CD4-positive, alpha-beta T cell treated with Interleukin-12 subunit alpha and Interleukin-12 subunit beta, for 1 hour (primary cell): Measurements from ENCODE around the gene PPFIA2.
A peak's percentile ranks its signal among the peaks of the same experiment; 100 is the strongest.
"Not testable (repeated sequence)": the region's sequence is repeated elsewhere in the genome, so short reads cannot be mapped to it uniquely, and the experiment has no call there.

Experiments
- DNase-seq: peaks from one replicate; pipeline ENCODE4 v3.0.0-alpha.2; 2020

Gene PPFIA2

DNA sequence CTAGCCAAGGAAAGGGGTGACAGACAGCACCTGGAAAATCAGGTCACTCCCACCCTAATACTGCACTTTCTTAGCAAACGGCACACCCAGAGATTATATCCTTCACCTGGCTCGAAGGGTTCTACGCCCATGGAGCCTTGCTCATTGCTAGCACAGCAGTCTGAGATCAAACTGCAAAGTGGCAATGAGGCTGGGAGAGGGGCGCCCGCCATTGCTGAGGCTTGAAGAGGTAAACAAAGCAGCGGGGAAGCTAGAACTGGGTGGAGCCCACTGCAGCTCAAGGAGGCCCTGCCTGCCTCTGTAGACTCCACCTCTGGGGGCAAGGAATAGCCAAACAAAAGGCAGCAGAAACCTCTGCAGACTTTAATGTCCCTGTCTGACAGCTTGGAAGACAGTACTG lies 99.8 kb downstream of the PPFIA2 start:
- DNase-seq, result not testable (repeated sequence)

DNA sequence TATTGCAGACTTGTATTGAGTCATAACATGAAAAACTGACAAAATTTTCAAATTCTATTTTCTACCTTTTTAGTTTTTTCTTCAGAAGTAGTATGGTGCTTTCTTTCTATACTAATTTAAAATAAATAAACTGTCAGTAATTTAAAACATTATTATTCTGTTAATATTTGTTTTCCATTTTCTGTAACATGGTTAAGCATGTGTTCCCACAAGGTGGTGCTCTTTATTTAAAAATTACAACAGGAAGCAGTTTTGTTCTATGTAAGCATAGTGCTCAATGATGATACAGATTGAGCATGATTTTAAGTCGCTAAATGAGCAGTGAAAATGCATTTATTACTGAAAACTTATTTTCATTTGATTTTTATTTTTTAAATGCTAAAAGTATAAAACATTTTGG lies 114.6 kb downstream of the PPFIA2 start:
- peak; percentile 36 for DNase-seq

DNA sequence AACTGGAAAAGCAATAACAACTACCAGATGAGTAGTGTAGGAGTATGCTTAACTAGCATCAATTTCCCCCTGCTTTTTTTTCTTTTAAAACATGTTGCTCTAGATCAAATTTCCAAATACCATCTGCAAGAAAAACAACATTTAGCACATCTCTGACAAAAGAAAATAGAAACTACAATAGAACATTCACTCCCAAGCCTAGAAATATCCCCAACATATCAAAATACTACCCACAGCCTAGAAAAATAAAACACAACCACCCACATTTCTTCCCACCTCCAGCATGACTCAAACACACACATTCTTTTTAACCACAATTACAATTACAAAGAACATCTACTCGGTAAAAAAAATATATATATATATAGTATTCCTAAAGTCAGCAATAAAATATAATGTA lies 120.0 kb downstream of the PPFIA2 start:
- no peak for DNase-seq

DNA sequence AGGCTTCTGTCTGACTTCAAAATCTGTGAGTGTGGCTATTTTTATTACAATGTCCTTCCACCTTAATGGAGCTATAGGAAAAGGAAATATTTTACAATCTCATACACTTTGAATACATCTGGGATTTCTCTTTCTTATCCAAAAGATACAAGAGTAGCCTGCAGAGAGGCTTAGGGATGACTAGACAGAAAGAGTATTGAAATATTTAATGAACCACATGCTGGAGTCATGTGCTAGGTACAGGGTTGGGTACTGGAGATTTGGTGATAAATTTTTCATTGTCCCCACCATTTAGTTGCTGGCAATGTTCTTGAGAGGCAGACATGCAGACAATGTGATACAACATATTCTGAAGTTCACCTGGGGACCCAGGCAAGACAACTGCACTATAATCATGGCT lies 126.0 kb downstream of the PPFIA2 start:
- no peak for DNase-seq

DNA sequence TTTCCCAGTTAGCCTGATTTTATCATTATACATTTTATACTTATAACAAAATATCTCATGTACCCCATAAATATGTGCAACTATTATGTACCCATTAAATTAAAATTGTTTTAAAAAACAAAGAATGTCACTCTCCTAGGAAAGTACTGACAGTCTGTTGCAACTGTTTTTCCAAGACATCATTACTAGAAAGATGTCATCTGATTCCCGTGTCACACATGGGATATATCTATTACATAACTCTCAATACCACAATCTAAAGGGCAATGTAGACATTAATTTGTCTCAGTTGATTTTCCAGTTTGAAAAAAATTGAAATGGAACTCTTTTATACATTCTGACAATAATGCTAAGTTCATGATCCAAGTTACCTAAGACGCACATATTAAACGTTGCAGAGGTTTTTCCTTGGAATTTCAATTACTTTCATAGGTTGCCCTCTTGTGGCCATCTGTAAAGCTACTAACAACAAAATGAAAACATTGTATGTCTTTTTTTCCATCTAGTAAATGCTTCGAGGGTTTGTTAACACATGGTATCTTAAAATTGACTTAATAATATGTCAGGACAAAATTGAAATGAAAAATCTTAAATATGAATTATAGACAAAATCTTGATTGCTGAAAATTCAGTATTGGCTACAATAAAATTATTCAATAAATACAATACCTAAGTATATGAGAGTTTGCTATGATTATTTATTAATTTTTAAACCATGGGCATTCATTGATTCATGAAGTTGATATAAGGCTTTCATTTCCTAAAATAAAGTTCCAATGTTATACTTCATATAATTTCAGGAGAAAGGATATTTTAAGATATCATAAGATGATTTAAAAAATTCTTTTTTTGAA lies 131.6 kb downstream of the PPFIA2 start:
- DNase-seq, result no peak

DNA sequence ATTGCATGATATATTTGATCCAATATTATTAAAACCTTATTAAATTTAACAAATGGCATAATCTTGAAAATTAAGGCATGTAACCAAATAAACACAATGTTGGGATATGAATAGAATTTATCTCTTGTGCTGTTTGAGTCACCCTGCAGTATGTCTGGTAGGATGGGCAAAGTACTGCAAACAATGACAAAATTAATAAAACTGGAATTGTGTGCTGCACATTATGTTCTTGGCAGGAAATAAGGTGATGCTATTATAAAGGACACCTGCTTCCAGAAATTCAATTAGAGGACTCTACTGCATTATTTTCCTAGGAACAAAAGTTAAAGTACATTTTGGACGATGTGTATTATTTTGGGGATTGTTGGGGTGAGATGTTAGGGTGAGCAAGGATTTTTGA lies 132.7 kb downstream of the PPFIA2 start:
- DNase-seq, result no peak

GRCh38 chr12:81617915-81618314 lies 141.2 kb downstream of the PPFIA2 start:
- no peak for DNase-seq

GRCh38 chr12:81615026-81615588 lies 144.0 kb downstream of the PPFIA2 start:
- no peak for DNase-seq

- no peak for DNase-seq
Observed at GRCh38 chr12:81610955-81611889, 147.9 kb downstream of the PPFIA2 start.

- no peak for DNase-seq
Observed at GRCh38 chr12:81597928-81598604, 161.1 kb downstream of the PPFIA2 start.

GRCh38 chr12:81596558-81596957 lies 162.6 kb downstream of the PPFIA2 start:
- DNase-seq, result no peak

DNA sequence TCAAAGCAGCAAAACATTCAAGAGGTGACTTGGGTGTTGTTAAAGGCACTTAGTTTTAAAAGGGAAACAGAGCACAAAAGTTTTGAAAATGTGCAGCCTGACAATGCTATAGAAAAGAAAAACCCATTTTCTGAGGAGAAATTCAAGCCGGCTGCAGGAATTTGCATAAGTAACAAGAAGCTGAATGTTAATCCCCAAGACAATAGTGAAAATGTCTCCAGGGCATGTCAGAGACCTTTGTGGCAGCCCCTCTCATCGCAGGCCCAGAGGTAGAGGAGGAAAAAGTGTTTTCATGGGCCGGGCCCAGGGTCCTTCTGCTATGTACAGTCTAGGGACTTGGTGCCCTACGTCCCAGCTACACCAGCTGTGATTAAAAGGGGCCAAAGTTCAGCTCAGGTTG lies 167.9 kb downstream of the PPFIA2 start:
- no peak for DNase-seq

GRCh38 chr12:81590703-81591102 lies 168.4 kb downstream of the PPFIA2 start:
- not testable (repeated sequence) for DNase-seq

GRCh38 chr12:81588235-81589008 lies 170.7 kb downstream of the PPFIA2 start:
- DNase-seq, result no peak

- DNase-seq, result no peak
Observed at GRCh38 chr12:81585787-81586186, 173.4 kb downstream of the PPFIA2 start.

- no peak for DNase-seq
Observed at GRCh38 chr12:81573228-81573627, 185.9 kb downstream of the PPFIA2 start.

GRCh38 chr12:81572411-81572810 lies 186.7 kb downstream of the PPFIA2 start:
- DNase-seq, result no peak

- DNase-seq, result no peak
Observed at GRCh38 chr12:81570234-81570633, 188.9 kb downstream of the PPFIA2 start.

GRCh38 chr12:81564237-81564636 lies 194.9 kb downstream of the PPFIA2 start:
- no peak for DNase-seq

DNA sequence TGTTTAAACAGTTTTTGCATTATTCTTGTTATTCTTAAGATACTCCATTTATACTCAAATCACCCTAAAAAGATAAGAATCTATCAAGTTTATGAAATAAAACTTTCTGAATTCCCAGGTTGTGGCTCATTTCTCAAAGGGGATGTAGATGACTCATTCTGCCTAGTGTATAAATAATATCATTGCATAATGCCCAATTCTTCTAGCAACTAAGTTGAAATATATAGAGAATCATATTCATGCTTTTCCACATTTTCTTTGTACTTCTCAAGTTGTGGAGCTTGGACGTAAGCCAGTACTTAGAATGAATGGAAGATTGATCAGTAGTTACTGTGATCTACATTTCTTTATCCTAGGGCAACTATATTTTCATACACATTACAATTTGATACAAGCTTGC lies 201.1 kb downstream of the PPFIA2 start:
- no peak for DNase-seq

GRCh38 chr12:81546811-81547210 lies 212.3 kb downstream of the PPFIA2 start:
- no peak for DNase-seq

- no peak for DNase-seq
Observed at GRCh38 chr12:81543621-81544139, 215.5 kb downstream of the PPFIA2 start.
